NCI-H2107 treated with DMSO at 0.1 percent for 48 hours (cell line): ENCODE data around the gene CHI3L1.

ENCODE experiments used
- DNase-seq: peaks from one replicate; lab custom pipeline; 2025; ENCODE audit not compliant: unreplicated experiment; lab: John Stamatoyannopoulos, UW

Gene CHI3L1

DNA sequence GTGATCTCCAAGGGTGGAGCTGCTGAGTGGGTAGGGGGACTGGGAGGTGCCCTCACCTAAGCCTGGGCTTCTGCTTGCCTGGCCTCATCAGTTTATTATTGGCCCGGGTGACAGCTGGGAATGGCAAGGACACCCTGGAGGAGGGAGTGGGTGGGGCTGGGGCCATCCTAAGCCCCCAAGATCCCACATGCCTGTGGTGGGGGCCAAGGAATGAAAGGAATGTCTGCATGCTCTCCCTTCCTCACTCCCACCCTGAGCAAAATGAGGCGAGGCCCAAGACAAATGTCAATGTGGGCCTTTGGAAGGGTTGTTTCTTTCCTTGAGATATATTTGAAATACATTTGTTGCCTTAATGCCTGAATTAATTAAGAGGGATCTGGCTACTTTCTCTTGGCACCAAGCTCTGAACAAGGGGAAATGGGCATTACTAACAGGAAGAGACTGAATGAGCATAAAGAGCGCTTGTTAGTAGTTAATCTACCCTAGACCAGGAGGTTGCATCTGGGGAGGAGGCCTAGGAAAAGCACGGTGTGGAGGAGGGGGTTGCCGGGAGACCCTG lies 19.7 kb upstream of the CHI3L1 start:
- DNase-seq, result no peak

DNA sequence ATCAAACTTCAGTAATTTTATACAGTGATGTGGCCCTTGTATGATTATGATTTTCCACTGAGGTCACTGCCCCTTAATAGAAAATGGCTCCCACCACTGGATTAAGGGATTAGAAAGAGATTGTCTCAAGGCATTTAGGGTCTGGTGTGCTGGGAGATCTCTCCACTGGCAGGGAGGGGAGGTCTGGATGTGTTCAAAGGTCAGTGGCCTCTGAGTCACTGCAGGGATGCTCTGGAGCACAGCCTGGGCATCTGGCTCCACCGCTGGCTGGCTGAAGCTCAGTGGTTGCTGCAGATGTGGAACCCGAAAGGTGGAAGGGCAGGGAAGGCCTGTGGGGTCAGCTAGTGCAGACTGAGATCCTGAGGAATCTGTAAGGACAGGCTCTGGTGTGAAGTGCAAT lies 18.3 kb upstream of the CHI3L1 start:
- DNase-seq, result no peak

DNA sequence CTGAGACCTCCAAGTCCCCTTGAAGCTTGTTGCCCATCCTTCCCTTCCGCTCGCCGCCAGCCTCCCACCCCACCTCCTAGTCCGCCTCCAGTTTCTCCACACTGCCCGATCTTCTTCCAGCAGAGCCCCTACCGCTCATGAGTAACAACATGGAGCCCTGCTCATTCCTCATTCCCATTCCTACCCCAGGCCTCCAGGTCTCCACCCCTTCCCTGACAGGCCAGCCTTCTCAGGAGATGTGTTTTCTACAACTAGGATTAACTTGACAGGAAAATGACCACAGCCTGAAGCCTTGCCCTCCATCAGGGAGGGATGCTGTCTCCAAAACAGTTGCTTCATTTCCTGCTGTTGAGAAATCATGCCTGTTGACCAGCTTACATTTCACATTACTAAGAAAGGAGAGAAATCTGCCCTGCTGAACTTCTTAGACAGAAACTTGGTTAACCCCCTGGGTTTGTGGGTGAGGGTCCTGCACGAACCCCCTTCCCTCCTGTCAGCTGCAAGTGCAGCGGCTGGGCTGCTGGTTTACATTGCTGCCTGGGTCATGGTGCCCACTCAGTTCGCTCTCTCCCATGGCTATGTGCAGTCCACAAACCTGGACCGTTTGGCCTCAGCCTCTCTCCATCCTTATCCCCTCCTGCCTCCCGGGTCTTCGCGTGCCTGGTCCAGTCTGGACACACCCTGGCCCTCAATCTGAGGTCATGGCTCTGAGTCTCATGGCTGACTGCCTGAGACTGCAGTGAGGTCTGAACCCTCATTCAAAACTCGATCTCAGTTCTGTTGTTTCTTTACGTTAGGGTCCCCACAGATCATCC lies 16.1 kb upstream of the CHI3L1 start:
- DNase-seq, result no peak

DNA sequence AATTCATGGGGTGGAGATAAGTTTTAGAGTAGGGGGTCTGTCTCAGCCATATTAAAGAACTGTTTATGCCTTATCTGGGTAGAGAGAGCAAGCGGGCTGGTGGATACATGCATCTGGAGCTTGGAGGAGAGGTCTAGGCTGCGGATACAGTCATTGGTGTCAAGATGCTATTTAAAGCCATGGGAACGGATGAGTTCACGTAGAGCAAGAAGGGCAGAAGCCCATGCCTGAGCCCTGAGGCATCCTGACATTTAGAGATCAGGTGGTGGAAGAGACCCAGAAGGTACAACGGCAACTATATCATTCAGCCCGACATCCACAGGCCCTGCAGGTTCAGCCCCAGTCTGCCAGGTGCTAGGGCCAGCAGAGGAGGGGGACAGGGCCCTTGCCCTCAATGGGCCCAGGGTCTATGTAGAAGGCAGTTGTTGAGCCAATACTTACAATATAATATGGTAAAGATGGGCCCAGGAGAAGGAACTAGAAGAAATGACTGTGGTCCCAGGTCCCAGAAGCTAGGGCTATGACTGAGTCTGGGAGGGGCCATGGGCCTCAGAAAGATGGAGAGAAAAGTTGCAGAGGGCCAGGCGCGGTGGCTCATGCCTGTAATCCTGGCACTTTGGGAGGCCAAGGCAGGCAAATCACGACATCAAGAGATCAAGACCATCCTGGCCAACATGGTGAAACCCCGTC lies 15.2 kb upstream of the CHI3L1 start:
- no peak for DNase-seq

DNA sequence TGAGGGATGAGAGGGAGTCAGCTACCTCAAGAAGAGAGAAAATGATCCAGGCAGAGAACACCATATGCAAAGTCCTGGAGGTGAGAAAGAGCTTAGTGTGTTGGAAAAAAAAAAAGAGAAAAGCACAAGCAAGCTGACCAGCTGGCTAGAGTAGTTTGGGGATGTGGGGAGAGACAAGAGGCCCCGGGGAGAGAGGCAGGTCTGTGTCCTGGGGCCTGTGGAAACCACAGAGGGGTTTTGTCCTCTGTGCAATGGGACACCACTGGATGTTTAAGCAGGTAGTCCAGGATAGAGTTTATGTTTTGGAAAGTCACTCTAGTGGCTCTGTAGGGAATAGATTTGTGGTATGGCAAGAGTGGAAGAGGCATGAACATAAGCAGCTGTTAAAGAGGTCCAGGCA lies 14.4 kb upstream of the CHI3L1 start:
- no peak for DNase-seq

DNA sequence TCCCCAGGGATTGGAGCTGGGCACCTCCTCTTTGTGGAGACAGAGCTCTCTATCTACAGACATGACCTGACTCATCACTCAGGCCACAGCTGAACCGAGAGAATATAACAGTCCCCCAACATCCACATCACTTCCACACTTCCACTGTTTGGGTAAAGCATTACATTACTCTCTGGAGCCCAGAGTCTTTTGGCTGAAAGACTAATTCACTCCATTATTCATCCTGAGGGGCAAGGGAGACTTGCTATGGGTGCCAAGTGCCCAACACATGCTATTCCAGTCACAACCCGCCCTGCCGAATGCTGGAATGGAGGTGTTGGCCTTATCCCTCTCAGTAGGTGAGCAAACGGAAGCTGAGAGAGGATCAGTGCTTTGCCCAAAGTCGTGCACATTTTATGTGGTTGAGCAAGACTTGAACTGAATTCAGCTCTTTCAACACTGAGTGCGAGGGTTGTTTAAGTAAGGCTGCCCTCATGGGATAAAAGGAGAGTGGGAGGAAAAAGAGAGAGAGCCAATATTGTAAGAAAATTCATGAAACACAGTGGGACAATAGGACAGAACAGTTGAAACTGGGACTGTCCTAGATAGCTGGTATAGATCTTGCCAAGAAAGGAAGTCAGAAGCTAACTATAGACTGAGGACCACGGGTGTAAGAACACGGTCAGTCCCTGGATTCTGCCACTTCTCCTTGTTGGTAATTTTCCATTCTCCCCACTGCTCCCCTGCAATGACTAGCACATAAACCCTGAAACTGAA lies 13.5 kb upstream of the CHI3L1 start:
- no peak for DNase-seq

DNA sequence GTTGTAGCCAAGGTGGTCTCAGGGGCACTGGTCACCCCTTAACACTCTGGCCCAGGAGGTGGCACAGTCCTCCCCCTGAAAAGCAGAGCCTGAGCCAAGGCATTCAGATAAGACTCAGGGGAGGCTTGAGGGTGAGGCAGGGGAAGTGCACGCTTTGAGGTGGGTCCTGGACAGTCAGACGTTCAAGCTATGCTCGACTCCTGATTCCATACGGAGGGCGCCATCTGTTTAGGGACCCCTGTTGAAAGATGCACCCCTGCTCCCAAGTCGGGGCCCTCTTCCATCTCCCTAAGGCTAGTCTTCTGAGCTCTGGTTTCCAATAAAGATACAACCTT lies 12.9 kb upstream of the CHI3L1 start:
- no peak for DNase-seq

DNA sequence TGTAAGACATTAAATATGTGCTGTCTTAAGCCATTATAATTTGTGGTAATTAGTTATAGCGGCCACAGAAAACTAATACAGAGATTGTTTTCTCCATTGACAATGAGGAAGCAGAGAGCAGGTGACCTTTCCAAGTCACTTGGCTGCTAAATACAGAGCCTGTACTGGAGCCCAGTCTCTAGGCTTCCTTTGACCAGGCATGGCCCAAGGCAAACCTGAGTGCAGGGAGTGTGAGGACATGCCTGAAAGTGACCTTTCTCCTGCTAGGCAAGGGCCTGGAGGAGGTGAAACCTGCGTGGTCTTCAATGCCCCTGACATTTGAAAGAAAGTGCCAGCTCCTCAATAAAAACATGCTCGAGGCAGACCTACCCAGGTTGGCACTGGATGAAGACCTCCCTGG lies 12.5 kb upstream of the CHI3L1 start:
- no peak for DNase-seq

DNA sequence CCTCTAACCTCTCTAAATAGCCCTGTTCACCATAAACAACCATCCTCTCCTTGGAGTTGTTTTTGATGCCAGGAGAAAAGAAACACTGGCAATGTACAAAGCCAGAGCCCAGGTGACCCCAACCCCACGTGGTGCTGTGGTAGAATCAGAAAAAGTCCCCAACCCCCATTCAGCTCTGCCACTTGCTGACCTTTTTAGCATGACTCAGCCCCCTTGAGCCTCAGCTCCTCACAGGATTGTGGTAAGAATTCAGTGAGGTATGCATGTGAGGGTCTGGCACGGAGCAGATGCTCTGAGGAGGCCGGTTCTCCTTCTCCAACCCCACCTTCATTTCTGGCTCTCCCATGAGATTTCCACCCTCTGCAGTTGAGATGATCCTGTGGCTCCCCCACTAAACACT lies 11.1 kb upstream of the CHI3L1 start:
- DNase-seq, result no peak

DNA sequence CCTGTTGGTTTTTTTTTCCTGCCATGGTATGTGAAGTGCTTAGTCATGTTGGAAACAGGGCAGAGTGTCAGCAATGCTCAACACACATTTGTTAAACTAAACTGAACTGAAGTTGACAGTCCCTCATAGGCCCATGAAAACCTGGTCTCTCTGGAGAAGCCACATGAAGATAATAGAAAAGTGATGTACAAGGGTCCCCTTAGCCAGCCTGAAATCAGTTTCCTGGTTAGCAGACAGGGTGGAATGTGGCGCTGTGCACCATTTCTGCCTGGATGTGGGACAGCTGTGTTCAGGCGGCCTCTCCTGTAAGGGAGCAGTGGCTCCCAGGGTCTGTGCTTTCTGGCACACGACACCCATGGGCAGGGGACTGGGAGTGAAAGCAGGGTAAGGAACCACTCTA lies 9.9 kb upstream of the CHI3L1 start:
- no peak for DNase-seq

DNA sequence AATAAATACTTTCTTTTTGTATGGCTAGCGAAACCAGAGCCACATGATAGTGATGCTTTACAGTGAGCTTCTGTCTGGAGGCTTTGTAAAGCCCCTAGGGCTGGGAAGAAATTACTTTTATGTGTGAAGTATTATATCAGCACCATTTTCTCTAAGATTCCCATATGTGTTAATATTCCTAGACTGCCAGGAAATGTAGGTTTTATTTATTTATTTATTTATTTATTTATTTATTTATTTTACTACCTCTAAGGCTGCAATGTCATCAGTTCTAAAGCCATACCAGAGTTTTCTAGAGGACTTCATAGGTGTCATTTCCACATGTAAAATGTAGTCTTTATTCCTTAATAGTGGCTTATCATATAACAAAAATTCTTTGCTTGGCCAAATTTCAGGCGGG lies 4.4 kb upstream of the CHI3L1 start:
- DNase-seq, result no peak

DNA sequence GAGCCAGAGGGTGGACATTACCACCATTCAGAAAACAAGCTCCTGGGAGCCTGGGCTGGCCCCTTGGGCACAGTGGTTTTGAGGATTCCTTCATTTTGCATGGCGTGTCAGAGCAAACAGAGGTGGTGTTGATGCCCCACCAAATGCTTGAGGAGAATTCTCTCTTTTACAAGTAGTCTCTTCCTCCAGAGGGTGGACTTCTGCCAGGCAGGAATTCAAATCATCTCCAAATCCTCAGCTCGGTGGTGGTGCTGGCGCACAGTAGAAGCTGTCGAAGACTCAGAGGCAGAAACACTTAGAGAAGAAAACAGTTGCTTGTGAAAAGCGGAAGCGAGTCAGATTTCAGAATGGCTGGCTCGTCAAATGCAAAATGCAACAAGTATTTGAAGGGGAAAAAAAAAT lies 3.4 kb upstream of the CHI3L1 start:
- DNase-seq, result no peak

DNA sequence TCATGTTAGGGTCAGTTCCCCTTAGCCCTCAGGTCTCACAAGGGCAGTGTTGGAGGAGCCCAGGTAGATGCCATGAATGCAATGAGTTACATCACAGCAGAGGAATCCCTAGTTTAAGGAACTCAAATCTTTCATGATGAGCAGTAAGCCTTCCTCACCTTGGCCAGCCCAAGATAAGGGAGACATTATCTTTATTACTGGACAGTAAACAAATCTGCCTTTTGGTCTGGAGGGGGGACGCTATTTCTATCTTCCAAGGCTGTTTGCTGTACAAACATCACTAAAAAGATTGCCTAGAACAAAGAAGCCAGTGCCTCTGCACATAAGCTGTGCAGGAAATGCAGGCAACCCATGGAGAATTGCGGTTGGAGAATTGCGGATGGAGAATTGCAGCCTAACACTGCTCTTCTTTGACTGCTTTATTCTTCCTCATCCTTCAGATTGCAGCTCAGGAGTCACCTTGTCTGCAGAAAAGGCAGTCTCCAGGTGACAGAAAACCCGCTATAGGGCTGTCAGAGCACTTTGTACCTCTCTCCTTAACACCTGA lies 2.3 kb upstream of the CHI3L1 start:
- DNase-seq, result no peak

DNA sequence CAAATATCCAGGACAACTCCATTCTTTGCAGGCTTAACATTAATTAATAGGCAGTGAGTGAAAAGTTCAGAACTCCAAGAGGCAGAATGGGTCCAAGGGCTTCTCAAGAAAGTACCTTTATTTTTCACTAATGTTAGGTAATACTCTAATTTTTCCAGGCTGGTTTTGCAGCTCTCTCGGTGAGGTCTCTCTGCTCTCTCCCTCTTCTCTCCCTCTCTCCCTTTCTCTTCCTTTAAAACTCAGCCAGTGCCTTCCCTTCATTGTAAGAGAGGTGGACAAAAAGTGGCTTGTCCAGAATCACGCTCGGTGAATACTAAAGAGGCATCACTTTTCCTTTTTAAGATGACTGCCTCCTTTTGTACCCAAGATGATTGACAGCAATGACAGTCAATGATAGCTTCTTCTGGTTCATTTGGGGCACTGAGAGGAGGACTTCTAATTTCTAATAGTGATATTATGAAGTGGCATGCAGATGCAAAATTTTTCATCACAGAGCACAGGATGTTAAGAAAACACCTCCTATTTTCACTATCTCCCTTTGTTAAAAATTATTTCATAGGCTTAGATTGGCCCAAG lies 1.3 kb upstream of the CHI3L1 start:
- no peak for DNase-seq

DNA sequence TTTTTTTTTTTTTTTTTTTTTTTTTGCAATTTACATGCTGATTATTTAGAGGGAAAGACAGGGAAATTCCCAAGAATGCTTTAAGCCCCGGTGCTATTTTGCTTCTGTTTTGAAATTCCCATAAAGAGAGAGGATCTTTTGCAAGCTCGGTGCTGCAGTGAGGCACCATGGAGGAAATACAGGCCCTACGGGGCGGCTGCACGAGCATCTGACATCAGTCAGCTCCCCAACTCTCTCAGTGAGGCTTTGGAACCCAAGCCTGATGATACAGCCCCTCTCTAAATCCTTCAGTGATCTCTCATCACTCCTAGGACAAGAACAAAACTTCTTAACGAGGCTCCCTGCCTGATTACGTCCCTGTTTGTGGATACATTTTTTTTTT lies 791 bp upstream of the CHI3L1 start:
- no peak for DNase-seq

DNA sequence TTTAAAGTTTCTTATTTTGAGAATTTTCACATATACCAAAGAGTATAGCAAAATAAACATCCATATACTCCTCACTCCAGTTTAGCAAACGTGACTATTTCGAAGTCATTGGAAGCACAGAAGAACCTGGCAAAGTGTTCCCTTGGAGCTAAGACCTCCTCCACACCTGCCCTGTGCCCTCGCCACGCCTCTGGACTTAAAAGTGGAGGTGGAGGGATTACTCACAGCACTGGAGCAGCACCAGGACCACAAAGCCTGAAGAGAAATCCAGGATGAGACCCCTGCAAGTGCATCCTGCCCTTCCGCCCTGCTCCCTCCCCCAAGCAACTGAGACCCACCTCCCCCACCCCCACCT lies 436 bp downstream of the CHI3L1 start:
- no peak for DNase-seq

DNA sequence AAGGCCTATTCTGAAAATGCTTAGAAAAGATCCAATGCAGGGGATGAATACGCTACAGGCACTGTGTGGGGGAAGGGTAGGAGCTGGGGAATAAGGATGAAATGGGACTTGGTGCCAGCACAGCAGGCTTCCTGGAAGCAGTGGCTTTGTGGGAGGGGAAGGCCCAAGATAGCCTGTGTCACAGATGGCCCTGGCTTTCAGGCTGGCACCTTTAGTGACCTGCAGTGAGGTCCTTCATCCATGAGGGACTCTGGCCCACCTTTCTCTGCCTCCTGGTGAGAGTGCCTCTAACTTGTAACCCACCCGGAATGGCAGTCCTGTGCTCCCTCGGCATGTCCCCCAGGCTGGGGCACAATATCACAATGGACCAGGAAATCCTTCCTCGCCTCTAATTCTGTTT lies 919 bp downstream of the CHI3L1 start:
- DNase-seq, result no peak

DNA sequence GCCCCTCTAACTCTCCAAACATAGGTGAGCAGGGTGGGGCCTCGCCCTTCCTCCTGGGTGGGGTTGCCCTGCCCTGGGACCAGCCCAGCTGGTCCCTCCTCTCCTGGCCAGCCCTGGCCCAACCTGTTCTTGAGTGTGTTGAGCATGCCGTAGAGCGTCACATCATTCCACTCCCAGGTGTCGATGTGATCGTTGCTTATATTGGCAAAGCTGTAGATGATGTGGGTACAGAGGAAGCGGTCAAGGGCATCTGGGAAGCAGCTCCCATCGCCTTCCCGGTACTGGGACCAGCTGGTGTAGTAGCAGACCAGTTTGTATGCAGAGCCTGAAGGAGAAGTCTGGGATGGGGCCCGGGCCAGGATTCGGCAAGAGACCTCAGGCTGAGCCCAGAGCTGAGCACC lies 1.4 kb downstream of the CHI3L1 start:
- no peak for DNase-seq

DNA sequence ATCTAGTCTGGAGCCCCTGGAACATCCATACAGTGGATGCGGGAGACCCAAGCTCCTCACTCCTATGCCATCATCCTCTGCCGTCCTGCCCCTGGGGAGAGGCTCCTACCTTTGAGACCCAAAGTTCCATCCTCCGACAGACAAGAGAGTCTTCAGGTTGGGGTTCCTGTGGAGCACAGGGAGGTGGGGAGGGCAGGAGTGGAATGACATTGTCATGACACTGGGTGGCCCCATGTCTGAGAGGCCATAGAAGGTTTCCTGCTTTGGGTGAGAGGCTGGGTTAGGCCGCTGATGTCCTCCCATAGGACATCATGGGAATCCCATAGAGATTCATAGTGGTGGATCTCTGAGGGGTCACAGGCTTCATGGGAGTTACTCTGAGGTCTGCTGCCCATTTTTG lies 2.0 kb downstream of the CHI3L1 start:
- no peak for DNase-seq

DNA sequence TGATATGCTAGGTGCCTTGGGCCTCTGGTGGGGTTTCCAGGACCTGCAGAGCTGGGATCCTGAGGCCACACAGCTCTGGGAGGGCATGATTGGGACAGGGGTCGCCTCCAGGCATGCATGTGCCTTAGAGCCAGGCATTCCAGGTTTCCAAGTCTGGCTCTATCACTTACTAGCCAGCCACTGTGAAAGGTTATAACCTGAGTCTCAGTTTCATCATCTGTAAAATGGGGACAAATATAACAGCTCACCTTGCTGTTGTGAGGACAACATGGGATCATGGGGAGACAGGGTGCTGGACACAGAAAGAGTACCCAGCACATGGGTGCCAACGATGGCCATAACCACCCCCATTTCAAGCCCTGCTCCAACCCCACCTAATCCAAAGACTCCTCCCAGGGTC lies 2.7 kb downstream of the CHI3L1 start:
- no peak for DNase-seq

DNA sequence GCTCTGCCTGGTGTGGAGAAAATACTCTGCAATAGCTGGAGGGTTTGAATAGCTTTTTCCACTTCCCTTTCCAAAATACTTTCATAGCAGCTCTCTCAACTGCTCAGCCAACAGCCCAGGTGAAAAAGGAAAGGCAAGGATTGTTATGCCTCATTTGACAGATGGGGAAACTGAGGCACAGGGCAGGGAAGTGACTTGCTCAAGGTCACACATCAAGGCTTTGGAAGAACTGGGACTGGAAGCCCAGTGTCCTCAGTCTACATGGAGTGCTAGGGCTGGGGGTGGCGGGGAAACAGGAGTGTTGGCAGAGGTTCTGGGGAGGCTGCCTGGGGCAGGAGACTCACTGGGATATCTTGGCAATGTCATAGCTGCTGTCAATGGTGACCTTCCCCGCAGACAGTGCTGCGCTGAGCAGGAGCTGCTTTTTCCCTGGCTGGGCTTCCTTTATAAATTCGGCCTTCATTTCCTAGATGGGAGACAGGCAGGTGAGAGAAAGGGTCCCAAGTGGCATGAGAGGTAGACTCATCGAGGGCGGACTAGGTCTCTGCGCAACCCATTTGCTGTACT lies 4.0 kb downstream of the CHI3L1 start:
- DNase-seq, result no peak
